Measurements from ENCODE around the gene ZNF444.
A peak's percentile ranks its signal among the peaks of the same experiment; 100 is the strongest.
"Not testable (repeated sequence)": the region's sequence is repeated elsewhere in the genome, so short reads cannot be mapped to it uniquely, and the experiment has no call there.

The ZNF444 gene

GRCh38 chr19:56141417-56141993 is 418 bp downstream of the ZNF444 start:
- TF ChIP-seq ZNF274 (IDR thresholded peaks at IDR 0.05; ENCODE audit: low read depth, low read length), result no peak
- peak overlapping the region; percentile 95 for H3K4me3 ChIP-seq (ENCODE audit: low read length)

DNA sequence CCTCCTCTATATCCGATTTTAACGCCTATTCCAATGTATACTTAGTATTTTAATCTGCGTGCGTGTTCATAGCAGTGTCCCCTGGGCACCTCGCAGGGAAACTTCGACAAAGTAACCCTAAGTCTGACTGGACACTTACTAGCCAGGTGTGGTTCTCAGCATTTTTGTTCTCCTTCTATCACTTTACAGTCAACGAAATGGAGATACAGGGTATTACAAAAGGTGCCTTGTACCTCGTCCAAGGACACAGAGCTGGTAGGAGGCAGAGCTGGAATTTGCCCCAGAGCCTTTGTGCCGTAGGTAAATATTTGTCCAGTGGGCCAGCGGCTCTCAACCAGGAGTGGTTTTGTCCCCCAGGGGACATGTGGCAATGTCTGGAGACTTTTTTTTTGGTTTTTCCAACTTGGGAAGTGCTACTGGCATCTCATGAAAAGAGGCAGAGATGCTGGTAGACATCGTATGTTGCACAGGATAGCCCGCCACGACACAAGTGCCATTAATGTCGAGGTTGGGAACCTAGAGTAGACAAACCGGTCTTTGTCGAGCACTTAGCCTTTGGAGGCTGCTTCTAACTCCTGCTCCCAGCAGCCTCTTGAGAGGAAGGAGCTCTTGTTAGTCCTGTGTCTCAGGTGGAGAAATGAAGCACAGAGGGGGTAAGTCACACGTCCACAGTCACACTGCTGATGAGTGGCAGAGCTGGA is 1.1 kb downstream of the ZNF444 start:
- H3K4me3 ChIP-seq (ENCODE audit: low read length), result peak overlapping the region; percentile 95
- TF ChIP-seq ZNF274 (IDR thresholded peaks at IDR 0.05; ENCODE audit: low read depth, low read length), result no peak

DNA sequence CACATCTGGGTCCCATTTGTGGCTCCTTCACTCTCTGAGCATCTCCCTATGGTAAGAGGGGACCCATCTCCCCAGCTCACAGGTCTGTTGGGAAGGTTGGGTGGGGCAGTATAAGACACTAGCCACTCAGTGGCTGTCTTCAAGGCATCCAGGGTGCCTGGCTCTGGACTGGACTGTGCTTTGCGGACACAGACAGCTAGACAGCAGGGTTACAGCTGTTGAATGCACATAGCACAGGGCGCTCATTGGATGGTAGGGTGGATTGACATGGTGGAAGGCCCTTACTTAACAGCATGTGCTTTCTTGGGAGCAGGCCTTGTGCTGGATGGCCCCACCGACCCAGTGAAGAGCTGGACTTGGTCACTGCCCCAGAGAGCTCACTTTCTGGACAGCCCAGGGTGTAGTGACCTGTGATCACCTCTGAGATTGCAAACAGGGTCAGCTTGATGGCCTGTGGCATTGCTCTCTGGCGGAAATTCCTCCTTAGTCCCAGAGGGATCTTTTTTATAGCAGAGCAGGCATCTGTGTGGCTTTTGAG is 1.9 kb downstream of the ZNF444 start:
- H3K4me3 ChIP-seq (ENCODE audit: low read length), result no peak overlapping the region
- no peak for TF ChIP-seq ZNF274 (IDR thresholded peaks at IDR 0.05; ENCODE audit: low read depth, low read length)

DNA sequence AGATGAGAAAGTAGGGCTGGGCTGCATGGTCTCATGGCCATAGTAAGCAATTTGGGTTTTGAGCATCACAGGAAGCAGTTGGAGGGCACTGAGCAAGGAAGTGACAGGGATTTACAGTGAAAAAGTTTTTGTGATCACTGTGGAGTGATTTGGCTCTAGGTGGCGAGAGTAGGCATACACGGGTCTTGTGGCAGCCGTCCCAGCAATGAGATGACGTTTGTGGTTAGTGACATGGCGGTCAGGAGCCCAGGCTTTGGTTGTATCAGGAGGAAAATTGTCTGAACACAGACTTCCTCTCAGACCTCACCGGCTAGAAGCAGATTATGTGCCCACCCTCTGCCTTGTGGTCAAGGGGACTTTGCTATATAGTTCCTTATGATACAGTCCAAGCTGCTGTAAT is 3.3 kb downstream of the ZNF444 start:
- H3K4me3 ChIP-seq (ENCODE audit: low read length), result no peak overlapping the region
- no peak for TF ChIP-seq ZNF274 (IDR thresholded peaks at IDR 0.05; ENCODE audit: low read depth, low read length)

- H3K4me3 ChIP-seq (ENCODE audit: low read length), result no peak overlapping the region
- no peak for TF ChIP-seq ZNF274 (IDR thresholded peaks at IDR 0.05; ENCODE audit: low read depth, low read length)
Observed at GRCh38 chr19:56144831-56145230, 3.7 kb downstream of the ZNF444 start.

- TF ChIP-seq ZNF274 (IDR thresholded peaks at IDR 0.05; ENCODE audit: low read depth, low read length), result no peak
- no peak overlapping the region for H3K4me3 ChIP-seq (ENCODE audit: low read length)
Observed at GRCh38 chr19:56145698-56146097, 4.6 kb downstream of the ZNF444 start.

GRCh38 chr19:56146904-56147303 is 5.8 kb downstream of the ZNF444 start:
- TF ChIP-seq ZNF274 (IDR thresholded peaks at IDR 0.05; ENCODE audit: low read depth, low read length), result no peak
- no peak overlapping the region for H3K4me3 ChIP-seq (ENCODE audit: low read length)

DNA sequence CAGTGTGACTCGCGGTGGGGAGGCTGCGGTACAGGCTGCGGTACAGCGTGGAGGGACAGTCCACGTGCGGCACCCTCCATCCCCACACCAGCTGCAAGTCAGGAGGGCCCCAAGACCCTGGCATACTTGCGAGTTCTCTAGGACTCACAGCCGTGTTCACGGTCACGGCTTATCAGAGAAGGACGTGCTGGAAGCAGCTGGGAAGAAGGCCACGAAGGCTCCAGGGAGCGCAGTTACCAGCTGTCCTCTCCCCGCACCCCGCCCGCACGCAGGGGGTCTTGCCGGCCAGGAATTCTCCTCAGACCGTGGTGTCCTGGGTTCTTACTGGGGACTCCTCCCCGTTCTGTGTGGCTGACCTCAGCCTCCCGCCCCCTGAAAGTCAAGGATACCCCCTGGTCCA is 6.2 kb downstream of the ZNF444 start:
- H3K4me3 ChIP-seq (ENCODE audit: low read length), result no peak overlapping the region
- no peak for TF ChIP-seq ZNF274 (IDR thresholded peaks at IDR 0.05; ENCODE audit: low read depth, low read length)

- no peak overlapping the region for H3K4me3 ChIP-seq (ENCODE audit: low read length)
- TF ChIP-seq ZNF274 (IDR thresholded peaks at IDR 0.05; ENCODE audit: low read depth, low read length), result no peak
Observed at GRCh38 chr19:56148096-56148495, 7.0 kb downstream of the ZNF444 start.

- not testable (repeated sequence) for H3K4me3 ChIP-seq (ENCODE audit: low read length)
Observed at GRCh38 chr19:56148955-56149655, 8.0 kb downstream of the ZNF444 start.

- TF ChIP-seq ZNF274 (IDR thresholded peaks at IDR 0.05; ENCODE audit: low read depth, low read length), result no peak
- no peak overlapping the region for H3K4me3 ChIP-seq (ENCODE audit: low read length)
Observed at GRCh38 chr19:56149656-56150038, 8.6 kb downstream of the ZNF444 start.

DNA sequence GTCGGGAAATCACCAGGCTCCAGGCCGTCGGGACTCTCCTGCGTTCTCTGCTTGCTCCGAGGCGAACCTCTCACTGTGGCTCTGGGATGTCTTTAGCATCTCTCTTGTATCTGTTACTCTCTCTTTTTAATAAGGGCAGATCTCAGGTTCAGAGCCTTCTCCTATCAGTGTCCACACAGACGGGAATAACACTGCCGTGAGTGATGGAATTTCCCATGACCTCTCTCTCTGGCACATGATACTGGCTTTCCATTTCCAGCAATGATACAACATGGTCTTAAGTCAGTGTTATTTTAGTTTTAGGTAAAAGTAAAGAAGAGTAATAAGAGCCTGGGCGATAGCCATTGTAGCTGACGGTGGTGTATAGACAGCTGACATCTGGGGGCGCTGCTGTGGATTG is 9.3 kb downstream of the ZNF444 start:
- H3K4me3 ChIP-seq (ENCODE audit: low read length), result no peak overlapping the region
- no peak for TF ChIP-seq ZNF274 (IDR thresholded peaks at IDR 0.05; ENCODE audit: low read depth, low read length)

DNA sequence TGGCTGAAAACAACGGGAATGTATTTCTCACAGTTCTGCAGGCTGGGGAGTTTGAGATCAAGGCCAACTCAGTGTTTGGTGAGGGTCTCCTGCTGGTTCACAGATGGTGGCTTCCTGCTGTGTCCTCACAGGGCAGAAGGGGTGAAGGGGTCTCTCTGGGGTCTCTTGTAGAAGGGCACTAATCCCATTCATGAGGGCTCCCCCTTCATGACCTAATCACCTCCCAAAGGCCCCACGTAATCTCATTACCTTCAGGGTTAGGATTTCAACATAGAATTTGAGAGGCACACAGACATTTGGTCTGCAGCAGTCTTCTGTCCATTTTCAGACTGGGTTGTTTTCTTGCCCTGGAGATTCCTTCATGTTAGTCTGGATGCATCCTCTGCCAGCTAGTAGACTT is 11.6 kb downstream of the ZNF444 start:
- TF ChIP-seq ZNF274 (IDR thresholded peaks at IDR 0.05; ENCODE audit: low read depth, low read length), result no peak
- no peak overlapping the region for H3K4me3 ChIP-seq (ENCODE audit: low read length)

DNA sequence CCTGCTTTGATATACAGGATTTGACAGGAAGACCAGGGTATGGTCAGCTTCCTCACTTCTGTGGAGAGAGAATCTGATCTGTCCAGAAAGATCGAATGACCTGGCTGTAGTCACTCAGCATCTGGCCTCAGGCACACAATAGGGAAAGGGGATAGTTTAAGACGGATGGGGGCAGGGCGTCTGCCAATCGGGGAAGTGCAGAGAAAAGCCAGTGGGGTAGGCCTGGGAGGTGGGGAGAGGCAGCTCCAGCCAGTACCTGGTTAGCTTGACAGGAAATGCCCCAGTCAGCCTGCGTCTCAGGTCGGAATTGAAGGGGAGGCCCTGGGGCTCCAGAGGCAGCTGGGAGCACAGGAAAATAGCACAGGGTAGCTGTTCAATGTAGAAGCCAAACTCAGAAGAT is 12.4 kb downstream of the ZNF444 start:
- no peak overlapping the region for H3K4me3 ChIP-seq (ENCODE audit: low read length)
- TF ChIP-seq ZNF274 (IDR thresholded peaks at IDR 0.05; ENCODE audit: low read depth, low read length), result no peak

DNA sequence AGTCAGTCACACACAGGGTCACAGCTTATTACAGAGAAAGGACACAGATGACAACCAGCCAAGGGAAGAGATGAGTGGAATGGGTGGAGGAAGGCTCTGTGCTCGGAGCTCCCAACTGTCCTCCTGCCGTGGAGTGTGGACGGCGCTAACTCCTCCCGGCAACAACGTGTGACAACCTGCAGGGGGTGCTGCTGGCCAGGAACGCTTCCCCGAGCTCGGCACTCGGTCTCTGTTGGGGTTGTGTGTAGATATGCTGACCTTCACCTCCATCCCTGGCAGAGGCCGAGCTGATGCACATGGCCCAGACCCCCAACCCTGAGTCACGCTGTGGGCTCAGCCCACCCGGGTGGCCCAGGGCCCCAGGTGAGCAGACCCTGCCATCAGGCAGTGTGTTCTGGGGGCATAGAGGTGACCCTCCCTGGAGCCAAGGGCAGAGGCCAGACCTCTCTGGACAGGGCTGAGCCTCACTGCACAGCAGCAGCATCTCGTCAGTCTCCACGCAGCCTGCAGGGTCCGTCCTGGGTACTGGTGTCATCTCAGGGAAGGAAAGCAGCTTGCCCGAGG is 14.1 kb downstream of the ZNF444 start:
- no peak for TF ChIP-seq ZNF274 (IDR thresholded peaks at IDR 0.05; ENCODE audit: low read depth, low read length)
- no peak overlapping the region for H3K4me3 ChIP-seq (ENCODE audit: low read length)
